Measurements from ENCODE around the gene SYNGR2.

The SYNGR2 gene

DNA sequence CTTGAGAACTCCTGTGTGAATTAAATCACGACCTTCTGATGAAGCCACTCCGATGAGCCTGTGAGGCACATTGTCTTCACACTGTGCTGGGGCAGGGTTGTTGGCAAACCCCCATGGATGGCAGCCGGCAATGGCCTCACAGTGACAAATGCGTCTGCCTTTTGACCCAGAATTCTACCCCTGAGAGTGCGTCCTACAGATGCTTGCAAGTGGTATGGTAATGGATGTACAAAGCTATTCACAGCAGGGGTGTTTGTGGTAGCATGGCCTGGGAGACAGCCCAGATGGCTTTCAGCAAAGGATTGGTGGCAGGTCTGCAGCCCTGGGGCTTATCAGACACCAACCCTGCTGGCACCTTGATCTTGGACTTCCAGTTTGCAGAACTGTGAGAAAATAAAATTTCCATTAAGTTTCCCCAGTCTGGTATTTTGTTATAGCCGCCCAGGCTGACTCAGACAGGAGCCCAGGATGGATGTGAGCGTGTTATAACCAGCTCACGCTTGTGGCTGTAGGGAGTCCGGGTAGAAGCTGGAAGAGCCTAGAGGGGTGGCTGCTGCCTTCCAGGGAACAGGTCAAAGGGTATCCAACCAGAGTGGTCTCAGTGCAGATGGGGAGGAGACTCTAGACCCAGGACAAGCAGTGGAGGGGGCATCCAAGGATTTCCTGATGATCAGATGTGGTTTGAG, 28.9 kb downstream of the SYNGR2 start:
- DNase-seq (ENCODE audit: low read depth in 1 of 2, low spot score in 1 of 2) = no peak

DNA sequence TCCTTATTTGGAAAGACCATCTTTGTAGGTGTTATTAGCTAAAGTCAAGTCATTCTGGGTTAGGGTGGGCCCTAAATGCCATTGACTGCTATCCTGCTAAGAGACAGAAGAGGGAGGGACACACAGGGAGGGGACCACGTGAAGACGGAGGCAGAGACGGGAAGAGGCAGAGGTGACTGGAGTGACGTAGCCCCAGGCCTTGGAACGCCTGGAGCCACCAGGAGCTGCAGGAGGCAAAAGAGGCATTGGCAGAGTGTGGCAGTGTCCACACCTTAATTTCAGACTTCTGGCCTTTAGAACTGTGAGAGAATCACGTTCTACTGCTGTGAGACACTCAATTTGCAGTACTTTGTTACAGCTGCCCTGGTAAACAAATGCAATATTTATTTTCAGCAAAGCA, 32.1 kb downstream of the SYNGR2 start:
- DNase-seq (ENCODE audit: low read depth in 1 of 2, low spot score in 1 of 2) = no peak

DNA sequence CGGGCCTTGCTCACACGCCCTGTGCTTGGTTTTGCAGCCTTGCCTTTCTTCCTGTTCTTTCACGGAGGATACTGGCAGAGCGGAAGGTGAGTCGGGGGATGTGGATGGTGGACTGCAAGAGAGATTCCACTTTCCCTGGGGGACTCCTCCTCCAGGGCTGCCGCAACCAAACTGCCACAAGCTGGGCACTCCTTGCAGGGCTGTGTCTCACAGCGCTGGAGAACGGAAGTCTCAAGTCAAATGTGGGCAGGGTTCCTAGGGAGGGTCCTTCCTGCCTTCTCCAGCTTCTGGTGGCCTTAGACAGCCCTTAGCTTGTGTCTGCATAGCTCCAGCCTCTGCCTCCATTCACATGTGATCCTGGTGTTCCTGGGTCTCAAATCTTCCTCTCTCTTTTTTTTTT, 34.3 kb downstream of the SYNGR2 start:
- no peak for DNase-seq (ENCODE audit: low read depth in 1 of 2, low spot score in 1 of 2)

DNA sequence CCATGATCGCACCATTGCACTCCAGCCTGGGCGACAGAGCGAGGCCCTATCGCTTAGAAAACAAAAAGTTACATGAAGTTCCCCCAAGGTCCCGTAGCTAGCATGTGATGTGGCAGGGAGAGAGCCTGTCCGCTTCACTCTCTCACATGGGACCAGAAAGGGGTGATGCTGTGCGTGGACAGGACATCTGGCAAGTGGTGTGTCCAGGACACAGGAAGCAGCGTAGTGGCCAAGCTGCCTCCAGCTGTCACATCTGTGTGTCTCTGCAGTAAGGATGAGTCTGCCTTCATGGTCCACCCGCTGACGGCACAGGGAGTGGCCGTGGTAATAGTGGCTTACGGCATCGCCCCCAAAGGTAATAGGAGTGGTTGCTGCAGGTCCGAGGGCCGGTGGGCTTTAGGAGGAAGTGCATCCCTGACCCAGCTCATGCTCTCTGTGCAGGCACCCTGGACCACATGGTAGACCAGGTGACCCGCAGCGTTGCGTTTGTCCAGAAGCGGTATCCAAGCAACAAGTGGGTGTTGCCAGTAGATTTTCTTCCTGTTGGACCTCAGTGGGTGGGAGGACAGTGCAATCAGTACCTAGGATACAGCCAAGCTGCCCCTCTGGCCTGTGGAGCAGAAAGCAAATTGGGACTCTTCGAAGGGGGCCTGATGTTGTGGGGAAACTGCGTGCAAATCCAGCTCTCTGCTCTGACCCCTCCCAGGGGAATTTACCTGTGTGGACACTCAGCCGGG, 36.2 kb downstream of the SYNGR2 start:
- no peak for DNase-seq (ENCODE audit: low read depth in 1 of 2, low spot score in 1 of 2)

DNA sequence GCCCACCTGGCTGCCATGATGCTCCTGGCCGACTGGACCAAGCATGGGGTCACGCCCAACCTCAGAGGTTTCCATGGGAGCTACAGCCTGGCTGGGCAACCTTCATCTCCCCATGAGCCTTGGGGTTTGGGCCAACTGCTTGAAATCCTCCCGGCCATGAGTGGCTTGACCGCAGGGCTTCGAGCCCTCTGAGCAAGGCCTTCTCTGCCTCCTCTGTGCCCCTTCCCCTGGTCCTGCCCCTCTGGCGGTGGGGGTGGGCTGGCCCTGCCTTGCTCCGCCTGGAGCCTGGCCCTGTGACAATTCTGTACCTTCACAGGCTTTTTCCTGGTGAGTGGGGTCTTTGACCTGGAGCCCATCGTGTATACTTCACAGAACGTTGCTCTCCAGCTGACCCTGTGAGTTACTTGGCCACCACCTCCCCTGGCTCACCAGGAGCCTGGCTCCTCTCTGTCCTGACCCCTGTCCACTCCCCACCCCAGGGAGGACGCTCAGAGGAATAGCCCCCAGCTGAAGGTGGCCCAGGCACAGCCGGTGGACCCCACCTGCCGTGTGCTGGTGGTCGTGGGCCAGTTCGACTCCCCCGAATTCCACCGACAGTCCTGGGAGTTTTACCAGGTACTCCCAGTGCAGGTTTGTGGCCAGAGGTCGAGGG, 36.9 kb downstream of the SYNGR2 start:
- DNase-seq (ENCODE audit: low read depth in 1 of 2, low spot score in 1 of 2) = no peak

DNA sequence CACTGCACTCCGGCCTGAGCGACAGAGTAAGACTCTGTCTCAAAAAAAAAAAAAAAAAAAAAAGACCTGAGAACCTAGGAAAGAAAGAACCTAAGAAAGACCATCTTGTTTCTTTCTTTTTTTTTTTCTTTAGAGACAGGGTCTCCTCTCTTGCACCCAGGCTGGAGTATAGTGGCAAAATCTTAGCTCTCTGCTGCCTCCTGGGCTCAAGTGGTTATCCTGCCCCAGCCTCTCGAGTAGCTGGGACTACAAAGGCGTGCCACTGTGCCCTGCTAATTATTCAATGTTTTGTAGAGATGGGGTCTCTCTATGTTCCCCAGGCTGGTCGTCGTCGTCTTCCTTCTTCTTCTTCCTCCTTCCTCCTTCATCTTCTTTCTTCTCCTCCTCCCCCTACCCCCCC, 37.9 kb downstream of the SYNGR2 start:
- no peak for DNase-seq (ENCODE audit: low read depth in 1 of 2, low spot score in 1 of 2)

DNA sequence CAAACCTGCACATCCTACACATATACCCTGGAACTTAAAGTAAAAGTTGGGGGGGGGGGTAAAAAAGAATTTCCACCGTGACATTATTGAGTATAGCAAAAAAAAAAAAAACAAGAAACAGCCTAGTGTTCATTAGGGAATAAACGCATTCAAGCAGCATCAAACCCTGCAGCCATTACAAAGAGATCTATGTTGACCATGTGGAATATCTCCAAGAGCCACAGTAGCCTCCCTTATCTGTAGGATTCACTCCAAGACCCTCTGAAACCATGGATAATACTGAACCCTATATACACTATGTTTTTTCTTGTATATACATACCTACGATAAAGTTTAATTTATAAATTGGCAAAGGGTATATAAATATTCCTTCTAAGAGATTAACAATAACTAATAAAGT, 40.1 kb downstream of the SYNGR2 start:
- no peak for DNase-seq (ENCODE audit: low read depth in 1 of 2, low spot score in 1 of 2)

DNA sequence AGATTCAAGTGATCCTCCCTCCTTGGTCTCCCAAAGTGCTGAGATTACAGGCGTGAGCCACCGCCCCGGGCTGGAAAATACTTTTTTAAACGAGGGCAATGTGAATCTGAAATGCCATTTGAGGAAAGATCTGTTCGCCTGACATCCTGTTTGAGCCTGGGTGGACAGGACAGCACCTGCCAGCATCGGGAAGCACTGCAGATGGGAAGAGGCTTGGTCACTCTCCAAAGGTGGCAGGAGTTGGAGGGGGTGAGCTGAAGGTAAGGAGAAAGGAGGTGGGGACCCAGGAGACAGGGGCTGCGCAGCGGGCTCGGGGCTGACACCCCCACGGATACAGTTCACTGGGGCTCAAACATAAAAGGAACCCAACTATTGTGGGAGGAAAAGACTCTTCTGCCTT, 41.7 kb downstream of the SYNGR2 start:
- no peak for DNase-seq (ENCODE audit: low read depth in 1 of 2, low spot score in 1 of 2)

DNA sequence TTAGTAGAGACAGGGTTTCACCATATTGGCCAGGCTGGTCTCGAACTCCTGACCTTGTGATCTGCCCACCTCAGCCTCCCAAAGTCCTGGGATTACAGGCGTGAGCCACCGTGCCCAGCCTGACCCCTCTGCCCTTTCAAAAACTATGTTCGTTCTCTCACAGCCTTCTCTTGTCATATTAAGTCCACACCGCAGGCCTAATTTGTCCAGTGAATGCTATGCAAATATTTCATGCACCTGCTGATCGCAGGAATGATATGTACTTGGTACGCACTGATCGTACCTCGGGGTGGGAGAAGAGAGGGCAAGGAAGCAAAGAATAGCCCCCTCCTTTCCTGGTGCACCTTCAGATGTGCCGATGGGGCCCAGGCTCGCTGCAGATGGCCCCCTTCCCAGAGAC, 42.7 kb downstream of the SYNGR2 start:
- DNase-seq (ENCODE audit: low read depth in 1 of 2, low spot score in 1 of 2) = no peak

DNA sequence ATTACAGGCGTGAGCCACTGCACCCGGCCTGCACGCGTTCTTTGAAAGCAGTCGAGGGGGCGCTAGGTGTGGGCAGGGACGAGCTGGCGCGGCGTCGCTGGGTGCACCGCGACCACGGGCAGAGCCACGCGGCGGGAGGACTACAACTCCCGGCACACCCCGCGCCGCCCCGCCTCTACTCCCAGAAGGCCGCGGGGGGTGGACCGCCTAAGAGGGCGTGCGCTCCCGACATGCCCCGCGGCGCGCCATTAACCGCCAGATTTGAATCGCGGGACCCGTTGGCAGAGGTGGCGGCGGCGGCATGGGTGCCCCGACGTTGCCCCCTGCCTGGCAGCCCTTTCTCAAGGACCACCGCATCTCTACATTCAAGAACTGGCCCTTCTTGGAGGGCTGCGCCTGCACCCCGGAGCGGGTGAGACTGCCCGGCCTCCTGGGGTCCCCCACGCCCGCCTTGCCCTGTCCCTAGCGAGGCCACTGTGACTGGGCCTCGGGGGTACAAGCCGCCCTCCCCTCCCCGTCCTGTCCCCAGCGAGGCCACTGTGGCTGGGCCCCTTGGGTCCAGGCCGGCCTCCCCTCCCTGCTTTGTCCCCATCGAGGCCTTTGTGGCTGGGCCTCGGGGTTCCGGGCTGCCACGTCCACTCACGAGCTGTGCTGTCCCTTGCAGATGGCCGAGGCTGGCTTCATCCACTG, 45.8 kb downstream of the SYNGR2 start, which contains the start of gene BIRC5:
Gene BIRC5, plus strand, starts transcription at position 238 of the 690 bp plus-strand sequence. Its CDS starts 64 bp downstream, at position 302.
- DNase-seq (ENCODE audit: low read depth in 1 of 2, low spot score in 1 of 2) = peak; percentile 83 to 89

DNA sequence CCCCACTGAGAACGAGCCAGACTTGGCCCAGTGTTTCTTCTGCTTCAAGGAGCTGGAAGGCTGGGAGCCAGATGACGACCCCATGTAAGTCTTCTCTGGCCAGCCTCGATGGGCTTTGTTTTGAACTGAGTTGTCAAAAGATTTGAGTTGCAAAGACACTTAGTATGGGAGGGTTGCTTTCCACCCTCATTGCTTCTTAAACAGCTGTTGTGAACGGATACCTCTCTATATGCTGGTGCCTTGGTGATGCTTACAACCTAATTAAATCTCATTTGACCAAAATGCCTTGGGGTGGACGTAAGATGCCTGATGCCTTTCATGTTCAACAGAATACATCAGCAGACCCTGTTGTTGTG, 46.3 kb downstream of the SYNGR2 start:
- DNase-seq (ENCODE audit: low read depth in 1 of 2, low spot score in 1 of 2) = no peak

DNA sequence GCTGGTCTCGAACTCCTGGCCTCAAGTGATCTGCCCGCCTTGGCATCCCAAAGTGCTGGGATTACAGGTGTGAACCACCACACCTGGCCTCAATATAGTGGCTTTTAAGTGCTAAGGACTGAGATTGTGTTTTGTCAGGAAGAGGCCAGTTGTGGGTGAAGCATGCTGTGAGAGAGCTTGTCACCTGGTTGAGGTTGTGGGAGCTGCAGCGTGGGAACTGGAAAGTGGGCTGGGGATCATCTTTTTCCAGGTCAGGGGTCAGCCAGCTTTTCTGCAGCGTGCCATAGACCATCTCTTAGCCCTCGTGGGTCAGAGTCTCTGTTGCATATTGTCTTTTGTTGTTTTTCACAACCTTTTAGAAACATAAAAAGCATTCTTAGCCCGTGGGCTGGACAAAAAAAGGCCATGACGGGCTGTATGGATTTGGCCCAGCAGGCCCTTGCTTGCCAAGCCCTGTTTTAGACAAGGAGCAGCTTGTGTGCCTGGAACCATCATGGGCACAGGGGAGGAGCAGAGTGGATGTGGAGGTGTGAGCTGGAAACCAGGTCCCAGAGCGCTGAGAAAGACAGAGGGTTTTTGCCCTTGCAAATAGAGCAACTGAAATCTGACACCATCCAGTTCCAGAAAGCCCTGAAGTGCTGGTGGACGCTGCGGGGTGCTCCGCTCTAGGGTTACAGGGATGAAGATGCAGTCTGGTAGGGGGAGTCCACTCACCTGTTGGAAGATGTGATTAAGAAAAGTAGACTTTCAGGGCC, 51.2 kb downstream of the SYNGR2 start:
- no peak for DNase-seq (ENCODE audit: low read depth in 1 of 2, low spot score in 1 of 2)

Data from stimulated activated CD4-positive, alpha-beta T cell treated with anti-CD3 and anti-CD28 coated beads, Interleukin-15, amount 100 ng/mL, for 1 hour (primary cell).